Neural progenitor cell (in vitro differentiated cells): Measurements from ENCODE around the gene LENG9. TPM values are rescaled to one million over a fixed set of nuclear protein-coding genes. Genes with fewer than 3 reads are reported as not detected.

ENCODE experiments used
- DNase-seq: peaks from one replicate; pipeline ENCODE4 v3.0.0-alpha.2; 2016; ENCODE audit warnings: low spot score
- H2AFZ ChIP-seq: fragments of 200-600 bp; sonication (generic); replicated peaks from 2 replicates; pipeline ENCODE4 v1.6.1; 2016; ENCODE audit warnings: antibody characterized with exemption
- H3F3A ChIP-seq: fragments of 200-600 bp; sonication (generic); 2 replicates; pipeline ENCODE4 v1.6.1; 2016; ENCODE audit warnings: antibody characterized with exemption, low read depth
- H3K27ac ChIP-seq: fragments of 200-600 bp; sonication (generic); 2 replicates; pipeline ENCODE4 v1.5.1; 2016; ENCODE audit warnings: mild to moderate bottlenecking
- H3K27me3 ChIP-seq: fragments of 200-600 bp; sonication (generic); 2 replicates; pipeline ENCODE4 v1.6.1; 2016; ENCODE audit warnings: mild to moderate bottlenecking, moderate library complexity
- H3K36me3 ChIP-seq: fragments of 200-600 bp; sonication (generic); 2 replicates; pipeline ENCODE4 v1.5.1; 2016
- H3K4me1 ChIP-seq: fragments of 200-600 bp; sonication (generic); 2 replicates; pipeline ENCODE4 v1.6.1; 2016; ENCODE audit warnings: mixed run types
- H3K4me2 ChIP-seq: fragments of 200-600 bp; sonication (generic); 2 replicates; pipeline ENCODE4 v1.6.1; 2016
- H3K4me3 ChIP-seq: fragments of 200-600 bp; sonication (generic); 2 replicates; pipeline ENCODE4 v1.5.1; 2016
- H3K79me2 ChIP-seq: fragments of 200-600 bp; sonication (generic); 2 replicates; pipeline ENCODE4 v1.6.1; 2016; ENCODE audit warnings: low read depth
- H3K9ac ChIP-seq: fragments of 200-600 bp; sonication (generic); 2 replicates; pipeline ENCODE4 v1.6.1; 2016
- H3K9me3 ChIP-seq: fragments of 200-600 bp; sonication (generic); 2 replicates; pipeline ENCODE4 v1.5.1; 2016; ENCODE audit warnings: low read depth
- H4K20me1 ChIP-seq: fragments of 200-600 bp; sonication (generic); 2 replicates; pipeline ENCODE4 v1.6.1; 2016; ENCODE audit warnings: low read depth
- H3K27ac Mint-ChIP-seq: 3 replicates; pipeline ENCODE4 v1.8.0; 2021; ENCODE audit warnings: mixed read lengths
- H3K27me3 Mint-ChIP-seq: 2 replicates; pipeline ENCODE4 v1.8.0; 2022; ENCODE audit warnings: low read depth, mild to moderate bottlenecking, inconsistent platforms, moderate library complexity, mixed read lengths; ENCODE audit not compliant: insufficient read depth
- H3K36me3 Mint-ChIP-seq: 3 replicates; pipeline ENCODE4 v1.8.0; 2021; ENCODE audit warnings: mixed read lengths
- H3K4me1 Mint-ChIP-seq: 3 replicates; pipeline ENCODE4 v1.8.0; 2021; ENCODE audit warnings: mixed read lengths
- H3K4me3 Mint-ChIP-seq: 3 replicates; pipeline ENCODE4 v1.8.0; 2021; ENCODE audit warnings: mild to moderate bottlenecking, moderate library complexity, mixed read lengths
- H3K9me3 Mint-ChIP-seq: 3 replicates; pipeline ENCODE4 v1.8.0; 2020; ENCODE audit warnings: mixed read lengths
- EZH2 ChIP-seq: fragments of 200-600 bp; sonication (generic); IDR thresholded peaks from 2 replicates; pipeline ENCODE4 v1.6.1; 2017; ENCODE audit warnings: antibody characterized with exemption, mild to moderate bottlenecking, moderate library complexity
- EZH2phosphoT487 ChIP-seq: fragments of 200-600 bp; sonication (generic); IDR thresholded peaks from 2 replicates; pipeline ENCODE4 v1.6.1; 2017; ENCODE audit warnings: antibody characterized with exemption
- total RNA-seq: library from RNA; depleted of rRNA; stranded (reverse); fragments of >200 nt; gene quantifications from 2 replicates; pipeline ENCODE4 v1.2.3, GENCODE V29; 2015; ENCODE audit warnings: low replicate concordance
- TF ChIP-seq, protein P1 (sequence below): fragments of 200-600 bp; sonication (generic); IDR thresholded peaks from 2 replicates; pipeline ENCODE4 v1.5.1; 2017; ENCODE audit warnings: antibody characterized with exemption, mild to moderate bottlenecking

LENG9 gene
- total RNA-seq, 1 donor from 2014 or later, result 0.79 TPM

DNA sequence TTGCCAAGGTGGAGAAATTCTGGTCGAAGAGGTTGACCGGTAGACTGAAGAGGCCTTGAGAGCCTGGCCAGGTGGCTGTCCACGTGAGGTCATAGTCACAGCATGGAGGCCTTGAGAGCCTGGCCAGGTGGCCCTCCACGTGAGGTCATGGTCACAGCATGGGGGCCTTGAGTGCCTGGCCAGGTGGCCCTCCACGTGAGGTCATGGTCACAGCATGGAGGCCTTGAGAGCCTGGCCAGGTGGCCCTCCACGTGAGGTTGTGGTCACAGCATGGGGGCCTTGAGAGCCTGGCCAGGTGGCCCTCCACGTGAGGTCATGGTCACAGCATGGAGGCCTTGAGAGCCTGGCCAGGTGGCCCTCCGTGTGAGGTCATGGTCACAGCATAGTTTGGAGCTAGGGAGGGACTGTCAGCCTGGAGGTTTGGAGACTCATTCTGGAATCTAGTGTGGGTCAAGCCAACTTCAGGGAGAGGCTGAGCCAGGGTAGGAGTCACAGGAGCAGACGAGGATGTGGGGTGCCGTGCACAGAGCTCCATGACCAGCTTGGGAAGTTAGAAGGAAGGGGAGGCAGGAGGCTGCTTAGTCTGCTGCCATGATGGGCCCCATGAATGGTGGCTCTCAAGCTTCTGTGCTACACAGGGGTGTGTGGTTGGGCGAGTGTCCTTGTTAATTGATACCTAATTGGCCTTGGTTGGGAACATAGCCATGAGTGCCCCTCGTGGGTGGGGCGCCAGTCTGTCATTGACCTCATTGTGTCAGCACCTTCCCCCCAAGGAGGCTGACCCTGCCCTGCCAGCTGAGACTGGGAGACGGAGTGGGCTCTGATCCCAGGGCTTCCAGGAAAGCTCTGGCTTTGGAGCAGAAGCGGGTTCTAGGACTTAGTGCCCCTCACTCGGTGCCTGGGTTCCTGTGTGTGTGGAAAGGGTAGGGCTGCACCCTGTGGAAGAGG is 4.0 kb downstream of the LENG9 start:
- no peaks in the 10 kb centered on the region for H3K9me3 Mint-ChIP-seq
- no peak overlapping the region for H3K4me3 ChIP-seq
- H3F3A ChIP-seq, result peaks cover 36% of the 10 kb centered on the region
- no peak overlapping the region for H2AFZ ChIP-seq
- no peak overlapping the region for H3K27ac ChIP-seq
- H3K36me3 Mint-ChIP-seq, result peaks cover 19% of the 10 kb centered on the region
- H3K27me3 ChIP-seq, result no peaks in the 10 kb centered on the region
- H3K4me1 Mint-ChIP-seq, result peaks cover 11% of the 10 kb centered on the region
- H3K4me1 ChIP-seq, result no peaks in the 10 kb centered on the region
- H3K4me3 Mint-ChIP-seq, result peak overlapping the region; percentile 72
- H3K9me3 ChIP-seq, result no peaks in the 10 kb centered on the region
- peaks cover 18% of the 10 kb centered on the region for H3K27me3 Mint-ChIP-seq
- TF ChIP-seq EZH2, result no peak
- no peak for TF ChIP-seq EZH2phosphoT487
- TF ChIP-seq, protein P1, sequence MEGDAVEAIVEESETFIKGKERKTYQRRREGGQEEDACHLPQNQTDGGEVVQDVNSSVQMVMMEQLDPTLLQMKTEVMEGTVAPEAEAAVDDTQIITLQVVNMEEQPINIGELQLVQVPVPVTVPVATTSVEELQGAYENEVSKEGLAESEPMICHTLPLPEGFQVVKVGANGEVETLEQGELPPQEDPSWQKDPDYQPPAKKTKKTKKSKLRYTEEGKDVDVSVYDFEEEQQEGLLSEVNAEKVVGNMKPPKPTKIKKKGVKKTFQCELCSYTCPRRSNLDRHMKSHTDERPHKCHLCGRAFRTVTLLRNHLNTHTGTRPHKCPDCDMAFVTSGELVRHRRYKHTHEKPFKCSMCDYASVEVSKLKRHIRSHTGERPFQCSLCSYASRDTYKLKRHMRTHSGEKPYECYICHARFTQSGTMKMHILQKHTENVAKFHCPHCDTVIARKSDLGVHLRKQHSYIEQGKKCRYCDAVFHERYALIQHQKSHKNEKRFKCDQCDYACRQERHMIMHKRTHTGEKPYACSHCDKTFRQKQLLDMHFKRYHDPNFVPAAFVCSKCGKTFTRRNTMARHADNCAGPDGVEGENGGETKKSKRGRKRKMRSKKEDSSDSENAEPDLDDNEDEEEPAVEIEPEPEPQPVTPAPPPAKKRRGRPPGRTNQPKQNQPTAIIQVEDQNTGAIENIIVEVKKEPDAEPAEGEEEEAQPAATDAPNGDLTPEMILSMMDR, result no peak
- no peaks in the 10 kb centered on the region for H3K79me2 ChIP-seq
- DNase-seq, result no peak
- no peak overlapping the region for H3K27ac Mint-ChIP-seq
- H3K4me2 ChIP-seq, result no peak overlapping the region
- H3K36me3 ChIP-seq, result no peaks in the 10 kb centered on the region
- peaks cover 63% of the 10 kb centered on the region for H4K20me1 ChIP-seq
- H3K9ac ChIP-seq, result no peak overlapping the region

DNA sequence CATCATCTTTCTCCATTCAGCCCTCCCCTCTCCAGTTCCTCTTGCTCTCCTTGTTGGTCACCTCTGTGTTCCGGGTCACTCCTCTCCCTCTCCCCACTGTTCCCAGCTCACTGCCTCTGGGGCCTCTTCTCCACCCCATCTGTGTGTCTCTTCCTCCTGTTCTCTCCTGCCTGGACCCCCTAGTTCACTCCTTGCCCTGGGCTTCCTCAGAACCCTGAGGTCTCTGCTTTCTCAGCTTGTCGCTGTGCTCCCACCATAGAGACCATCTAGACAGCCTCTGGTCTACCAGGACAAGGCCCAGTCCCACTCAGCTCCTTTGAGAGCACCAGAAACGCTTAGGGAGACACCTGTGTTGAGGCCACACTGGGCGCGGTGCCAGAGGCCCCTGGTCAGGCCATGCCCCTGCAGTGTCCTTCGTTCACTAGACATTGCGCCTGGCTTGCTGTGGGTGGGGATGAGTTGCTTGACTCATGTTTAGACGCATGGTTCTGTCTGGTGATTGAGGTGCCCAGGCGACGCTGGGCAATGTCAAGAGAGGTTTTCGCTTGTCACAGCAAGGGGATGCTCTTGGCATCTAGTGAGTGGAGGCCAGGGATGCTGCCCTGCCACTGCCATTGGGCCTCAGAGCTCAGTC is 4.8 kb downstream of the LENG9 start:
- Histone ChIP-seq H3K4me1 (no peaks in the 10 kb centered on the region), H3K27me3 (no peaks in the 10 kb centered on the region), H3K9ac (no peak overlapping the region), H3K27ac (no peak overlapping the region), H3K4me2 (no peak overlapping the region), H3K9me3 (no peaks in the 10 kb centered on the region), H3K4me3 (no peak overlapping the region), H2AFZ (no peak overlapping the region), H3K79me2 (peaks cover 1% of the 10 kb centered on the region), H3K36me3 (no peaks in the 10 kb centered on the region), H4K20me1 (peaks cover 70% of the 10 kb centered on the region), H3F3A (peaks cover 28% of the 10 kb centered on the region)
- Mint-ChIP-seq H3K4me3 (peak overlapping the region; percentile 72), H3K27ac (no peak overlapping the region), H3K9me3 (no peaks in the 10 kb centered on the region), H3K36me3 (peaks cover 19% of the 10 kb centered on the region), H3K4me1 (peaks cover 4% of the 10 kb centered on the region), H3K27me3 (peaks cover 12% of the 10 kb centered on the region)
- DNase-seq, result no peak
- TF ChIP-seq, protein P1, result no peak
- TF ChIP-seq EZH2 (no peak), EZH2phosphoT487 (no peak)

DNA sequence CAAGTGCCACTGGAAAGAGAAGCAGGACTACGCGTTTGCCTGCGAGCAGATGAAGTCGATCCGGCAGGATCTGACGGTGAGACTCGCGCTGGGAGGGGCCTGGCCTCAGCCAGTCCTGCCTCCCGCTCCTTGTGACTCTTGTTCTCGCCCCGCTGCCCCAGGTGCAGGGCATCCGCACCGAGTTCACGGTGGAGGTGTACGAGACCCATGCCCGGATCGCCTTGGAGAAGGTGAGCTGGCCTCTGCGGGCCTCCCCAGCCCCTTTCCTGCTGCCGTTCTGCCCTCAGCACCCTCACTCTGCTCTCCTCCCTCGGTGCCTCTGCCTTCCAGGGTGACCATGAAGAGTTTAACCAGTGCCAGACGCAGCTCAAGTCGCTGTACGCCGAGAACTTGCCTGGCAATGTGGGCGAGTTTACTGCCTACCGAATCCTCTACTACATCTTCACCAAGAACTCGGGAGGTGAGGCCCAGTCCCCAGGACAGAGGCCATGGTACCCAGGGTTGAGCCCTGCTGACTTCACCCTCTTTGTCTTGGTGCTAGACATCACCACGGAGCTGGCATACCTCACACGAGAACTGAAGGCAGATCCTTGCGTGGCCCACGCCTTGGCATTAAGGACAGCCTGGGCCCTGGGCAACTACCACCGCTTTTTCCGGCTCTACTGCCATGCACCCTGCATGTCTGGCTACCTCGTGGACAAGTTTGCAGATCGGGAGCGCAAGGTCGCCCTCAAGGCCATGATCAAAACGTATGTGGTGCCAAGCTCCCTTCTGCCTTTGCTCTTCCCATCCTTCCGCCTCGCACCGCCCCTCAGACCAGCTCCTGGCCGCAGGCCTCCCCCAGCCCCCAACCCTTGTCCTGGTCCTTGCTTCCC is 5.6 kb downstream of the LENG9 start:
- Histone ChIP-seq H3K79me2 (peaks cover 7% of the 10 kb centered on the region), H3K4me3 (no peak overlapping the region), H3K4me2 (no peak overlapping the region), H3K9me3 (no peaks in the 10 kb centered on the region), H3F3A (peaks cover 20% of the 10 kb centered on the region), H3K4me1 (no peaks in the 10 kb centered on the region), H3K27ac (no peak overlapping the region), H4K20me1 (peaks cover 77% of the 10 kb centered on the region), H3K27me3 (no peaks in the 10 kb centered on the region), H2AFZ (no peak overlapping the region), H3K9ac (no peak overlapping the region), H3K36me3 (no peaks in the 10 kb centered on the region)
- Mint-ChIP-seq H3K9me3 (no peaks in the 10 kb centered on the region), H3K4me3 (no peak overlapping the region), H3K4me1 (peaks cover 2% of the 10 kb centered on the region), H3K36me3 (peaks cover 22% of the 10 kb centered on the region), H3K27ac (no peak overlapping the region), H3K27me3 (peaks cover 10% of the 10 kb centered on the region)
- DNase-seq, result no peak
- TF ChIP-seq EZH2 (no peak), EZH2phosphoT487 (no peak)
- TF ChIP-seq, protein P1, result no peak
